ENCODE results near the gene CD28.

CD28 gene

DNA sequence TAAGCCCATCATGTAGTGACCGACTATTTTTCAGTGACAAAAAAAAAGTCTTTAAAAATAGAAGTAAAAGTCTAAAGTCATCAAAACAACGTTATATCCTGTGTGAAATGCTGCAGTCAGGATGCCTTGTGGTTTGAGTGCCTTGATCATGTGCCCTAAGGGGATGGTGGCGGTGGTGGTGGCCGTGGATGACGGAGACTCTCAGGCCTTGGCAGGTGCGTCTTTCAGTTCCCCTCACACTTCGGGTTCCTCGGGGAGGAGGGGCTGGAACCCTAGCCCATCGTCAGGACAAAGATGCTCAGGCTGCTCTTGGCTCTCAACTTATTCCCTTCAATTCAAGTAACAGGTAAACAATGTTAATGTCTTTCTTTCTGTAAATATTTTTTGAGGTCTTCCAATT, at the start of gene CD28:
Gene CD28, plus strand, starts transcription at position 237 of the 400 bp plus-strand sequence. Its CDS starts 58 bp downstream, at position 295.
- DNase-seq: no peak

- no peak for DNase-seq
Observed at GRCh38 chr2:203659331-203660049, 46.9 kb upstream of the CD28 start.

DNA sequence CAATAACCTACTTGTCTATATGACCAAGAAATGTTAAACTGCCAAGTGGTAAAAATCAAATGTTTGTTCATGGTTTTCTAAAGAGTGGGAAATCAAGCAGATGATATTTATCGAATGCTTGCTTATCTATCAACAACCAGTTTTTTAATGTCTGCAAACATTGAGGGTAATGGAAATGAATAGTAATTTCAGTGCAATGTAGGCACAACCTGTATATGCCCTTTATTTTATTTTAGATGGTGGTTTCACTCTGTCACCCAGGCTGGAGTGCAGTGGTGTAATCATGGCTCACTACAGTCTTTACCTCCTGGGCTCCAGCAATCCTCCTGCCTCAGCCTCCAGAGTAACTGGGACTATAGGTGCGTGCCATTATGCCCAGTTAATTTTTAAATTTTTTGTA, 46.0 kb upstream of the CD28 start:
- DNase-seq: no peak

DNA sequence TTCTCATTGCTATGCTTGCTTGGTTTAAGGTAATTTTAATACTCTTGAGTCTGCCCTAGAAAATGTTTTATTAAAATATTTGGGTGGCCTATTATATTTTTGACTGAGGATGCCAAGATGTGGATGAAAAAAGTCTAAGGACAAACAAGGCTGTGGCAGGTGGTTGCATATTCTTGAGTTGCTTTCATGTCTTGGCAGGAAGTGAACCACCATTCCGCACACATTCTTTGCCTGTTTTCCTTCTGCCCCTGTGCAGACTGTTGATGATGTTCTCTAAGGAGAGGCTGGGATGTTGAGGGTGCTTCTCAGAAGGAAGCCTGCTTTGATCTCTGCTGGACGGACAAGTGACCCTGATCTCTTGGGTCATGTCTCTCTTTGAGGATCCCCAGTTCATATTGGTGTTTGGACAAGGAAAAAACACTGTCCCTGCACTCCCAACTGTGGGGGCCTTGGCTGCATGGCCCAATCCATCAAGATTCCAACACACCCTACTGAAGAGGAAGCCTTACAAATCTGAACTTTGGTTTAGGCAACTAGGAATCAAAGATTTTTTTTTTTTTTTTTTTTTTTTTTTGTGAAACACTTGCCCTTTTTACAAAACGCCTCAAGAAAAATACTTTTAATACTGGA, 45.0 kb upstream of the CD28 start:
- DNase-seq: no peak

DNA sequence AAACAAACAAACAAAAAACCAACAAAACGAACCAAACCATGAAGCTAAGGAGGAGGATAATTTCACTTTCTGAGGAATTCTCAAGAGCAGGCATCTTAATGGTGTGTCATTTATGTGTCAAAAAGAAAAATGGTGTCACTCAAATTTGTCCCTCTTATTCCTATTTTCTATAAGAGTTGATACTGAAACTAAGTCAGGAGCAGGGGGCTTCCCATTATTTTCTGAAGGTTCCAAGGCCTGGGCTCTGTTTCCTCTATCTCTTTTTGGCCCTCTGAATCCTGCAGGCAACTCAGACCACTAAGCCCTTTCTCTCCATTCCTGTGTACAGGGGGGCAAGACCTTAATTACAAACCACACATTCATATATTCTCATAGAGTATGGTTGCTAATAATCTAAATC, 44.0 kb upstream of the CD28 start:
- DNase-seq: no peak

- no peak for DNase-seq
Observed at GRCh38 chr2:203662951-203663350, 43.5 kb upstream of the CD28 start.

DNA sequence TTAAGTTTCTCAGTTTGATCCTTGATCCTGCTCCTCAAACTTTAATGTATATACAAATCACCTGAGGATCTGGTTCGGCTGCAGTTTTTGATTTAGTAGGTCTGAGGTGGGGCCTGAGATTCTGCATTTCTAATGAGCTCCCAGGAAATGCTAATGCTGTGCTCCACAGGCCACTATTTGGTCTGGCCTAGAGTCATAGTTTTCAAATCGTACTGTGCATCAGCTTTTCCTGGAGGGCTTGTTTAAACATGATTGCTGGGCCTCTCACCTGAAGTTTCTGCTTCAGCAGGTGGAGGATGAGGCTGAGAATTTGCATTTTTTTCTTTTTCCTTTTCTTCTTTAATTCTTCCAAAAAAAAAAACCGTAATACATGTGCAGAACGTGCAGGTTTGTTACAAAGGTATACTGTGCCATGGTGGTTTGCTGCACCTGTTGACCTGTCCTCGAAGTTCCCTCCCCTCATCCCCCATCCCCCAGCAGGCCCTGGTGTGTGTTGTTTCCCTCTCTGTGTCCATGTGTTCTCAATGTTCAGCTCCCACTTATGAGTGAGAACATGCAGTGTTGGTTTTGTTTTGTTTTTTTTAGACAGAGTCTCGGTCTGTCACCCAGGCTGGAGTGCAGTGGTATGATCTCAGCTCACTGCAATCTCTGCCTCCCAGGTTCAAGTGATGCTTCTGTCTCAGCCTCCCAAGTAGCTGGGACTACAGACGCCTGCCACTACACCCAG, 42.2 kb upstream of the CD28 start:
- no peak for DNase-seq

GRCh38 chr2:203667838-203668237, 38.6 kb upstream of the CD28 start:
- DNase-seq: no peak

- no peak for DNase-seq
Observed at GRCh38 chr2:203669820-203670219, 36.6 kb upstream of the CD28 start.

DNA sequence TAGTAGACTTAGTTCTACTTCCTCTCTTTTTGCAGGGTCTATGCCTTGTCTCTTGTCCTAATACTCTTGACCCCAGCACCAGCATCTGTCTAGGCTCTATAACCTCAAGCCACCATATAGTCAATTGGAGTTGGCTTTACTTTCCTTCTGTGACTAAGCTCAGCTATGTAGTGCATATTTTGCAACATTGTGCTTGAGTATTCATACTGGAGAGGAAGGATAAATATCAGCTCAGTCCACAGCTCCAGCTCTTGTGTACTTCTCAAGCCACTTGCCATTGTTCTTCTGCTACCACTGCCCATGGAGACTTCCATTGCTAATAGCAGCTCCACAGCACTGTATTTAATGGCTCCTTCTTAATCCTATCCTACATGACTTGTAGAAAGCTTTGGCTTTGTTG, 35.5 kb upstream of the CD28 start:
- DNase-seq: no peak

DNA sequence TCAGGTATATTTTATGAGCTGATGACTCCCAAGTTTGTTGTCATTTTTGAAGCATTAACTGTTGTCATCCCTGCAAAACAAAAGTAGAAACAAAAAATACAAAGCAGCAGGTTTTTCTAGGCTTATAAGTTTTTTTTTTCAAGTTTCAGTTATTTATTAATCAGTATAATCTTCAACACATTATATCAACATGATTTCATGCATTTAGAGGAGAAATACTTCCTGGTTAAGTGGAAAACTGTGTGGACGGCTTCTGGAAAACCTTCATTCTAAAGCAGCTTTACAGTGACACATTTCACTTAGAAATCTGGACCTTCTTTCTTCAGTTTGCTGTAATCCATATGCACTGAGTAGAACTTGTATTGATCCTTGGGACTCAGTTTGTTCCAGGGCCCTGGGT, 34.6 kb upstream of the CD28 start:
- no peak for DNase-seq

GRCh38 chr2:203672856-203673255, 33.6 kb upstream of the CD28 start:
- no peak for DNase-seq

DNA sequence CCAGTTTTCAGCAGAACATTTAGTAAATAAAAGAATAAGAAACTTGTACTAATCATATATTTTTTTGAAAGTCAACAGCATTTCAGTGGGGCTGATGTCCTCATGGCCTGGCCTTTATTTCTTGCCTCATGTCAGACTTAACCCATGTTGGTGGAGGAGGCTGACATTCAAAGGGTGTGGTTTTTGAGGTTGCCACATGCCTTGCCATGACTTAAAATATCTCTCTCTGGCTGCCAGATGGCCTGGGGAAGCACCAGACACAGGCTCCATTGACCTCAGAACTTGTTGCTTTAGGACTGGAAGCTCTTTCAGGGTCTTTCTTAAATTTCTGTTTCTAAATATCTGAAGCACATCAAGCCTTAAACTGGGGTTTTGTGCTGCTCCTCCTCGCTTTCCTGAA, 32.5 kb upstream of the CD28 start:
- no peak for DNase-seq

DNA sequence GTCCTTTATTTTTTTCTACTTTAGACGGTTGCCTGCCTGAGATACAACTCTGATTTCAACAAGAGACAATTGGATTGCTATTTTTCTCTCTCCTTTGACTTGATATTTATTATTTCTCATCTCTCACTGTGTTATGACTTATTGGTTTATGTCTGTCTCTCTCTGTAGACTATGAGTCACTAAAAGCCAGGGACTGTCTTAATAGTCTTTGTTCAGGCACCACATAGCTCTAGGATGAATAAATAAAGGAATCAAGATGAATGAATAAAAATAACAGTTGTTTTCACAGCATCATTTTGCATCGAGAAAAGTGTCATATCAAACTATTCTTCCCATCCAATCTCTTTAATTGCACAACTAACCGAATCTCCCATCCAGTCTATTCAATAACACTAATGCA, 31.4 kb upstream of the CD28 start:
- no peak for DNase-seq

DNA sequence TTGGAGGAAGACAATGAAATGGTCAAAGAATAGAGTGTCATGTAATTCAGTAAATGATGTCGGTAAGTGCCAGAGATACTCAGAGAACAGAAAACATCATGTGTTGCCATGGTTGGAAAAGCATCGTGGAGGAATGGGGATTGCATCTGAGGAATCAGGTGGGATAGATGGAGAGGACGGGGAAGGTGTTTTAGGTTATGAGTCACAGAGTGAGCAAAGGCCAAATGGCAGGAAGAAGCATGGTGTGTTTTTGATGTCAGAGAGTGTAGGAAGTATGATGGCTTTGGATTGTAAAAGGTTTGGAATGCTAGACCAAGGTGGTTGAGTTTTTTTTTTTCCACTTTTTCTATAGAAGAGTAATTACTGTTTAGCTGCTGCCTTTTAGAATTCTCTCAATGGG, 27.5 kb upstream of the CD28 start:
- no peak for DNase-seq

GRCh38 chr2:203679401-203679800, 27.0 kb upstream of the CD28 start:
- no peak for DNase-seq

DNA sequence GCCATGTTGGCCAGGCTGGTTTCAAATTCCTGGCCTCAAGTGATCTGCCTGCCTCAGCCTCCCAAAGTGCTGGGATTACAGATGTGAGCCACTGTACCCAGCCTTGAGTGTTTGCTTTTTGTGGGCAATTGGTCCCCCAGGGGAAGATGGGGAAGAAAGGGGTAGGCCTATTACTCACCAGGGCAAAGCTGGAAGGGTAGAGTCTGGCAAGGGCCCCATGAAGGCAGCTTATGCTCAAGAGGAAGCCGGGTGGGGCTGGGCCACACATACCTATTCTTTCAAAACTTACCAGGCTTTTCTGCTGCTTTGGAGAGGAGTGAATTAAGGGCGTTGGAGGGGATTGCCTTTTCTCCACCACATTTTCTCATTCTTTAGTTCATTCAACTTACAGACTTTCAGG, 24.5 kb upstream of the CD28 start:
- DNase-seq: no peak

DNA sequence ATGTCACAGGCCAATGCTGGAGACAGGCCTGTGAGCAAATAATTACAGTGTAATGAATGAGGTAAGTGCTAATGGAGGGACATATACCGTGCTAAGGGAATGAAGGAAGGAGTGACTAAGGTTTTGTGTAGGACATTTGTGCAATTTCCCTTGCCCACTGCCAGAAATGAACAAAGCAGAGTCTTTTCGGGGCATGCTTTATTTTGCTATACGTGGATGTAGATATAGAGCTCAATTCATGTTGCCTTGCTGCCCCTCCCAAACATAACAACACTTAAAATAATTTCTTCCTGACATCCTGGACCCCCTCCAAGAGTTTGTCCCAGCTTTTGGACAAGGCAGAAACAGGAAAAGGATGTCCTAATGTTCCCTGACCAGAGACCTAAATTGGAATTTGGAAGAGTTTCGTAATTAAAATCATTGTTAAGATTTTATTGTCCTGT, 23.7 kb upstream of the CD28 start:
- no peak for DNase-seq

DNA sequence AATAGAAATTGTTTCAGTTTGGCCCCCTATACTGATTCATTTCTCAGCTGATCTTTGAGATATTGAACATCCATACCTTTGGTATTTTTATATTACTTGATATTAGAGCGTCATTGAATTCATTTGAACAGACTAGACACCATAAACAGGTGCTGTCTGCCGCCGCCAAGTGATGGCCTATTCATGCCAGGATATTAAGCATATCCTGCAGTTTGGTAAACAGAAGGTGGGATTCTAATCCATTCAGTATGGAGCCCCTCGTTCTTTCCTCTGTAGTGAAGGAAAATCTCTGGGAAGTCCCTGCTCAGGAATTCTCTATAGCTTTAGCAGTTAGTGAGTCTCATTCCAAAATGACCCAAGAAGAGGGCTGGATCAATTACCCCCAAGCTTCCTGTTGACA, 23.0 kb upstream of the CD28 start:
- no peak for DNase-seq

- DNase-seq: no peak
Observed at GRCh38 chr2:203683932-203684556, 22.4 kb upstream of the CD28 start.

- DNase-seq: no peak
Observed at GRCh38 chr2:203685081-203685621, 21.3 kb upstream of the CD28 start.

DNA sequence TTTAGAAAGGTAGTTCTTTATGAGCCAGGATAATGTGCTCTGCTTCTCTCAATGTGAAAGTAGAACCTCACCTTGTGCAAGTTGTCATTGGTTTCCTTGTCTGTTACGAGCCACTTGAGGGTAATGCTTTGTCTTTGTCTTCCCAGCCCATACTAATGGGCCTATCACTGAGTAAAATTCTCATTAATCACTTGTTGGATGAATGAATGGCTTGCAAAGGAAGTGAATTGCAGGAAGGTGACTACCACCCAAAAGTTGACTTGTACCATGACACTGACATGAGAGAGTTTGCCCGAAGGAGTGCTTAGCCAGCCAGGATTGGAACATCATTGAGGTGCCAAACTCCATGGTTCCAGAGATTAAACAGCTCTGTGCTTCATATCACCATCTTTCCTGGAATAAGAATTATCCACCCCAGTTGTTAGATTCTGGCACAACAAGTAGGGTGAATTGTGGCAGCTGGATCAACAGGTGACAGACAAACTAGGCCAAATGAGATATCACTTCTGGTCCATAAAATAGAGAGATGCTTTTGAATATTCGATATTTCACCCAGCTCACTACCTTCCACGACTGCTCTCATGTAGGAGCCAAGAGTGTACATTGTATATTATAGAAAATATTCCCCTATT, 20.5 kb upstream of the CD28 start:
- DNase-seq: no peak

DNA sequence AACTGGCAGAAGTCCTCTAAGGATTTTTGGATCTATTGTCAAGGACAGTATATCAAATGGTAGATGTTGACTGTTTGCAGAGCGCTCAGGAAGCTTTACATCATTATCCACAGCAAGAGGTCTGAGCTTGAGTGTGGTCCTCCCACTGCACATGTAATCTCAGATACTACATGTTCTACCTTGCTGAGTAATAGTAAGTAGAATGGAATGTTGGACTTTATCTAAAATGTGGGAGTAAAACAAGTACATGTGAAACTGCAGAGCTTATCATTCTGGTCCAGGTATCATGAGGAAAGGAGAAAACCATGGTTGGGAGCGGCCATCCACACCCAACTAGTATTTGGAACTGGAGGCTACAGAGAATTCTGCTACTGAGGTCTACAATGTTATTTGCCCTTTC, 19.3 kb upstream of the CD28 start:
- DNase-seq: no peak
